Esophagus muscularis mucosa (tissue), 4 donors: Measurements from ENCODE around the gene MYO1E. TPM values are rescaled to one million over a fixed set of nuclear protein-coding genes. Genes with fewer than 3 reads are reported as not detected.

Experiments used
- DNase-seq: peaks from one replicate; pipeline ENCODE4 v3.0.0-alpha.2; 2017; ENCODE audit errors: extremely low spot score
- H3K27ac ChIP-seq, 4 donors: fragments of 200-600 bp; sonication (generic); replicated peaks in 1 of 4; 1 replicate in 3 of 4; 2 replicates in 1 of 4; pipeline ENCODE4 v1.5.1; 2016 to 2019; ENCODE audit warnings: mild to moderate bottlenecking in 1 of 4
- H3K27me3 ChIP-seq, 4 donors: fragments of 200-600 bp; sonication (generic); one replicate each; pipeline versions ENCODE4 v1.5.1 to v1.6.0; 2016 to 2019
- H3K36me3 ChIP-seq, 4 donors: fragments of 200-600 bp; sonication (generic); one replicate each; pipeline ENCODE4 v1.5.1; 2016 to 2019
- H3K4me1 ChIP-seq, 4 donors: fragments of 200-600 bp; sonication (generic); one replicate each; pipeline ENCODE4 v1.5.1; 2016 to 2019
- H3K4me3 ChIP-seq, 4 donors: fragments of 200-600 bp; sonication (generic); 1 replicate in 2 of 4; 2 replicates in 2 of 4; pipeline ENCODE4 v1.5.1; 2016 to 2019; ENCODE audit warnings: mild to moderate bottlenecking in 4 of 4, moderate library complexity in 1 of 4
- H3K9me3 ChIP-seq, 4 donors: fragments of 200-600 bp; sonication (generic); 1 replicate in 3 of 4; 2 replicates in 1 of 4; pipeline ENCODE4 v1.5.1; 2016 to 2019
- EP300 ChIP-seq: sonication (generic); formaldehyde crosslinking; IDR thresholded peaks from one replicate; pipeline ENCODE4 v1.6.1; 2017; ENCODE audit warnings: antibody characterized with exemption
- POLR2A ChIP-seq: fragments of 450-650 bp; IDR thresholded peaks from one replicate; pipeline ENCODE4 v1.6.1; 2017; ENCODE audit warnings: antibody characterized with exemption, moderate library complexity, mild to moderate bottlenecking, low read depth
- POLR2AphosphoS5 ChIP-seq, 2 donors: sonication (generic); formaldehyde crosslinking; IDR thresholded peaks; one replicate each; pipeline ENCODE4 v1.6.1; 2017; ENCODE audit warnings: antibody characterized with exemption in 2 of 2
- WGBS: methylation state at CpG from one replicate; pipeline ENCODE4 v1.1.5; 2018; 5-methylcytosine and 5-hydroxymethylcytosine counted together
- intact Hi-C: fragments of 100-400 bp; cut with DNase I; formaldehyde crosslinking; loops from one replicate; pipeline ENCODE4 v1.15.1; 2023
- total RNA-seq, 4 donors: library from RNA; depleted of rRNA; stranded (reverse); fragments of >200 nt; gene quantifications; one replicate each; pipeline versions ENCODE4 v1.1.0 to v1.2.1, GENCODE V29; 2016
- TF ChIP-seq, protein P1 (sequence below), 3 experiments: fragments of 200-600 bp in 2 of 3; fragments of 450-650 bp in 1 of 3; sonication (generic) in 2 of 3; IDR thresholded peaks; one replicate each; pipeline ENCODE4 v1.5.1; 2017 to 2019; ENCODE audit warnings: antibody characterized with exemption in 3 of 3, mild to moderate bottlenecking in 2 of 3, moderate library complexity in 1 of 3

The MYO1E gene
- total RNA-seq, 4 donors from 2014 or later = 32.7 to 39.9 (median 37.6) TPM

GRCh38 chr15:59255680-59256336, 116.9 kb downstream of the MYO1E start:
- 88% methylated on average over 7 of the region's 7 CpGs for WGBS
- no peaks in the 10 kb centered on the region for H3K27me3 ChIP-seq
- intact Hi-C loops = no loop called here
- no peaks in the 10 kb centered on the region for H3K9me3 ChIP-seq
- DNase-seq = no peak
- no peaks in the 10 kb centered on the region for H3K4me1 ChIP-seq
- TF ChIP-seq EP300 (no peak), POLR2A (no peak), POLR2AphosphoS5 (IDR thresholded peaks at IDR 0.05) (no peak)
- TF ChIP-seq, protein P1, sequence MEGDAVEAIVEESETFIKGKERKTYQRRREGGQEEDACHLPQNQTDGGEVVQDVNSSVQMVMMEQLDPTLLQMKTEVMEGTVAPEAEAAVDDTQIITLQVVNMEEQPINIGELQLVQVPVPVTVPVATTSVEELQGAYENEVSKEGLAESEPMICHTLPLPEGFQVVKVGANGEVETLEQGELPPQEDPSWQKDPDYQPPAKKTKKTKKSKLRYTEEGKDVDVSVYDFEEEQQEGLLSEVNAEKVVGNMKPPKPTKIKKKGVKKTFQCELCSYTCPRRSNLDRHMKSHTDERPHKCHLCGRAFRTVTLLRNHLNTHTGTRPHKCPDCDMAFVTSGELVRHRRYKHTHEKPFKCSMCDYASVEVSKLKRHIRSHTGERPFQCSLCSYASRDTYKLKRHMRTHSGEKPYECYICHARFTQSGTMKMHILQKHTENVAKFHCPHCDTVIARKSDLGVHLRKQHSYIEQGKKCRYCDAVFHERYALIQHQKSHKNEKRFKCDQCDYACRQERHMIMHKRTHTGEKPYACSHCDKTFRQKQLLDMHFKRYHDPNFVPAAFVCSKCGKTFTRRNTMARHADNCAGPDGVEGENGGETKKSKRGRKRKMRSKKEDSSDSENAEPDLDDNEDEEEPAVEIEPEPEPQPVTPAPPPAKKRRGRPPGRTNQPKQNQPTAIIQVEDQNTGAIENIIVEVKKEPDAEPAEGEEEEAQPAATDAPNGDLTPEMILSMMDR (IDR thresholded peaks at IDR 0.05) = no peak
- H3K36me3 ChIP-seq = peaks cover 6 to 27% (median 21%) of the 10 kb centered on the region in 4 donors
- H3K4me3 ChIP-seq = no peak overlapping the region
- no peak overlapping the region for H3K27ac ChIP-seq

DNA sequence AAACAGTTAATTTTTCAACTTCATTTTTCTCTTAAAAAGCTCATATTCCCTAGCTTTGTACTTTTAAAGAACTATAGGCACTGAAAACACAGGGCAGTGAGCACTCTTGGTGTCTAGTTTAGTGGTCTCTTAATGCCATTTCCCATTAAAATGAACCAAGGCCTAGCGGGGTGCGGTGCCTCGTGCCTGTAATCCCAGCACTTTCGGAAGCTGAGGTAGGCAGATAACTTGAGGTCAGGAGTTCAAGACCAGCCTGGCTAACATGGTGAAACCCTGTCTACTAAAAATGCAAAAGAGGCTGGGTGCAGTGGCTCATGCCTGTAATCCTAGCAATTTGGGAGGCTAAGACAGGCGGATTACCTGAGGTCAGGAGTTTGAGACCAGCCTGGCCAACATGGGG, 120.5 kb downstream of the MYO1E start:
- Histone ChIP-seq H3K27me3 (no peaks in the 10 kb centered on the region), H3K4me1 (peaks cover 0 to 6% (median 0%) of the 10 kb centered on the region in 4 donors), H3K36me3 (peaks cover 0 to 27% (median 21%) of the 10 kb centered on the region in 4 donors), H3K9me3 (no peaks in the 10 kb centered on the region), H3K27ac (no peak overlapping the region), H3K4me3 (no peak overlapping the region)
- no peak for TF ChIP-seq EP300
- TF ChIP-seq, protein P1 (IDR thresholded peaks at IDR 0.05) = no peak
- TF ChIP-seq POLR2AphosphoS5 (IDR thresholded peaks at IDR 0.05) = no peak
- TF ChIP-seq POLR2A = no peak
- WGBS = 94% methylated on average over 5 of the region's 5 CpGs
- intact Hi-C loops = no loop called here
- DNase-seq = no peak

- Histone ChIP-seq H3K9me3 (no peaks in the 10 kb centered on the region), H3K4me1 (peaks cover 0 to 6% (median 0%) of the 10 kb centered on the region in 4 donors), H3K36me3 (peaks cover 0 to 27% (median 21%) of the 10 kb centered on the region in 4 donors), H3K27ac (no peak overlapping the region), H3K27me3 (no peaks in the 10 kb centered on the region), H3K4me3 (no peak overlapping the region)
- TF ChIP-seq EP300 (no peak), POLR2A (no peak), POLR2AphosphoS5 (IDR thresholded peaks at IDR 0.05) (no peak)
- TF ChIP-seq, protein P1 (IDR thresholded peaks at IDR 0.05) = no peak
- WGBS = 73% methylated on average over 7 of the region's 7 CpGs
- no peak for DNase-seq
- intact Hi-C loops = no loop called here
These were observed 121.4 kb downstream of the MYO1E start for GRCh38 chr15:59251001-59251845.

- Histone ChIP-seq H3K27me3 (no peaks in the 10 kb centered on the region), H3K36me3 (peaks cover 0 to 19% (median 12%) of the 10 kb centered on the region in 4 donors), H3K9me3 (no peaks in the 10 kb centered on the region), H3K4me3 (no peak overlapping the region), H3K4me1 (peaks cover 0 to 6% (median 0%) of the 10 kb centered on the region in 4 donors), H3K27ac (no peak overlapping the region)
- intact Hi-C loops = no loop called here
- DNase-seq = no peak
- TF ChIP-seq POLR2AphosphoS5 (IDR thresholded peaks at IDR 0.05) (no peak), POLR2A (no peak)
- TF ChIP-seq, protein P1 (IDR thresholded peaks at IDR 0.05) = no peak
- 95% methylated on average over 11 of the region's 13 CpGs for WGBS
These were observed 122.4 kb downstream of the MYO1E start for GRCh38 chr15:59250249-59250648.
